Neural progenitor cell (in vitro differentiated cells): ENCODE data around the gene TMEM123. TPM values are rescaled to one million over a fixed set of nuclear protein-coding genes. Genes with fewer than 3 reads are reported as not detected.

ENCODE experiments used
- DNase-seq: peaks from one replicate; pipeline ENCODE4 v3.0.0-alpha.2; 2016; ENCODE audit warnings: low spot score
- H2AFZ ChIP-seq: fragments of 200-600 bp; sonication (generic); replicated peaks from 2 replicates; pipeline ENCODE4 v1.6.1; 2016; ENCODE audit warnings: antibody characterized with exemption
- H3F3A ChIP-seq: fragments of 200-600 bp; sonication (generic); 2 replicates; pipeline ENCODE4 v1.6.1; 2016; ENCODE audit warnings: antibody characterized with exemption, low read depth
- H3K27ac ChIP-seq: fragments of 200-600 bp; sonication (generic); 2 replicates; pipeline ENCODE4 v1.5.1; 2016; ENCODE audit warnings: mild to moderate bottlenecking
- H3K27me3 ChIP-seq: fragments of 200-600 bp; sonication (generic); 2 replicates; pipeline ENCODE4 v1.6.1; 2016; ENCODE audit warnings: mild to moderate bottlenecking, moderate library complexity
- H3K36me3 ChIP-seq: fragments of 200-600 bp; sonication (generic); 2 replicates; pipeline ENCODE4 v1.5.1; 2016
- H3K4me1 ChIP-seq: fragments of 200-600 bp; sonication (generic); 2 replicates; pipeline ENCODE4 v1.6.1; 2016; ENCODE audit warnings: mixed run types
- H3K4me2 ChIP-seq: fragments of 200-600 bp; sonication (generic); 2 replicates; pipeline ENCODE4 v1.6.1; 2016
- H3K4me3 ChIP-seq: fragments of 200-600 bp; sonication (generic); 2 replicates; pipeline ENCODE4 v1.5.1; 2016
- H3K79me2 ChIP-seq: fragments of 200-600 bp; sonication (generic); 2 replicates; pipeline ENCODE4 v1.6.1; 2016; ENCODE audit warnings: low read depth
- H3K9ac ChIP-seq: fragments of 200-600 bp; sonication (generic); 2 replicates; pipeline ENCODE4 v1.6.1; 2016
- H3K9me3 ChIP-seq: fragments of 200-600 bp; sonication (generic); 2 replicates; pipeline ENCODE4 v1.5.1; 2016; ENCODE audit warnings: low read depth
- H4K20me1 ChIP-seq: fragments of 200-600 bp; sonication (generic); 2 replicates; pipeline ENCODE4 v1.6.1; 2016; ENCODE audit warnings: low read depth
- H3K27ac Mint-ChIP-seq: 3 replicates; pipeline ENCODE4 v1.8.0; 2021; ENCODE audit warnings: mixed read lengths
- H3K27me3 Mint-ChIP-seq: 2 replicates; pipeline ENCODE4 v1.8.0; 2022; ENCODE audit warnings: low read depth, mild to moderate bottlenecking, inconsistent platforms, moderate library complexity, mixed read lengths; ENCODE audit not compliant: insufficient read depth
- H3K36me3 Mint-ChIP-seq: 3 replicates; pipeline ENCODE4 v1.8.0; 2021; ENCODE audit warnings: mixed read lengths
- H3K4me1 Mint-ChIP-seq: 3 replicates; pipeline ENCODE4 v1.8.0; 2021; ENCODE audit warnings: mixed read lengths
- H3K4me3 Mint-ChIP-seq: 3 replicates; pipeline ENCODE4 v1.8.0; 2021; ENCODE audit warnings: mild to moderate bottlenecking, moderate library complexity, mixed read lengths
- H3K9me3 Mint-ChIP-seq: 3 replicates; pipeline ENCODE4 v1.8.0; 2020; ENCODE audit warnings: mixed read lengths
- CTCF ChIP-seq: fragments of 200-600 bp; sonication (generic); IDR thresholded peaks from 2 replicates; pipeline ENCODE4 v1.5.1; 2017; ENCODE audit warnings: antibody characterized with exemption, mild to moderate bottlenecking
- EZH2 ChIP-seq: fragments of 200-600 bp; sonication (generic); IDR thresholded peaks from 2 replicates; pipeline ENCODE4 v1.6.1; 2017; ENCODE audit warnings: antibody characterized with exemption, mild to moderate bottlenecking, moderate library complexity
- EZH2phosphoT487 ChIP-seq: fragments of 200-600 bp; sonication (generic); IDR thresholded peaks from 2 replicates; pipeline ENCODE4 v1.6.1; 2017; ENCODE audit warnings: antibody characterized with exemption
- total RNA-seq: library from RNA; depleted of rRNA; stranded (reverse); fragments of >200 nt; gene quantifications from 2 replicates; pipeline ENCODE4 v1.2.3, GENCODE V29; 2015; ENCODE audit warnings: low replicate concordance

Gene TMEM123
- total RNA-seq, 1 donor from 2014 or later, result 230 TPM

- Histone ChIP-seq H3K36me3 (no peaks in the 10 kb centered on the region), H3K9ac (no peak overlapping the region), H3K4me3 (no peak overlapping the region), H2AFZ (no peak overlapping the region), H3K4me2 (no peak overlapping the region), H3K4me1 (no peaks in the 10 kb centered on the region), H3K9me3 (no peaks in the 10 kb centered on the region), H3K27ac (no peak overlapping the region), H3K79me2 (no peaks in the 10 kb centered on the region), H3F3A (no peaks in the 10 kb centered on the region), H3K27me3 (no peaks in the 10 kb centered on the region), H4K20me1 (no peaks in the 10 kb centered on the region)
- Mint-ChIP-seq H3K36me3 (no peaks in the 10 kb centered on the region), H3K27me3 (no peaks in the 10 kb centered on the region), H3K9me3 (no peaks in the 10 kb centered on the region), H3K4me1 (peaks cover 6% of the 10 kb centered on the region), H3K27ac (no peak overlapping the region), H3K4me3 (no peak overlapping the region)
- no peak for DNase-seq
- TF ChIP-seq CTCF, result no peak
- no peak for TF ChIP-seq EZH2
- TF ChIP-seq EZH2phosphoT487, result no peak
Observed at GRCh38 chr11:102494216-102494615, 41.7 kb upstream of the TMEM123 start.

GRCh38 chr11:102493524-102493923 lies 41.0 kb upstream of the TMEM123 start:
- H4K20me1 ChIP-seq, result no peaks in the 10 kb centered on the region
- no peak overlapping the region for H3K9ac ChIP-seq
- H3K27ac Mint-ChIP-seq, result no peak overlapping the region
- H3K9me3 ChIP-seq, result no peaks in the 10 kb centered on the region
- no peak overlapping the region for H3K27ac ChIP-seq
- no peak overlapping the region for H3K4me3 ChIP-seq
- no peaks in the 10 kb centered on the region for H3K36me3 ChIP-seq
- H2AFZ ChIP-seq, result no peak overlapping the region
- H3K27me3 Mint-ChIP-seq, result no peaks in the 10 kb centered on the region
- H3K79me2 ChIP-seq, result no peaks in the 10 kb centered on the region
- no peak overlapping the region for H3K4me3 Mint-ChIP-seq
- TF ChIP-seq CTCF (no peak), EZH2phosphoT487 (no peak), EZH2 (no peak)
- H3K4me1 ChIP-seq, result no peaks in the 10 kb centered on the region
- H3K27me3 ChIP-seq, result no peaks in the 10 kb centered on the region
- H3K36me3 Mint-ChIP-seq, result no peaks in the 10 kb centered on the region
- no peaks in the 10 kb centered on the region for H3K9me3 Mint-ChIP-seq
- H3K4me1 Mint-ChIP-seq, result peaks cover 6% of the 10 kb centered on the region
- no peak for DNase-seq
- H3K4me2 ChIP-seq, result no peak overlapping the region
- no peaks in the 10 kb centered on the region for H3F3A ChIP-seq

GRCh38 chr11:102491969-102492368 lies 39.4 kb upstream of the TMEM123 start:
- DNase-seq, result no peak
- no peak for TF ChIP-seq EZH2phosphoT487
- no peak for TF ChIP-seq CTCF
- TF ChIP-seq EZH2, result no peak
- no peaks in the 10 kb centered on the region for H3K27me3 ChIP-seq
- no peak overlapping the region for H3K9ac ChIP-seq
- no peaks in the 10 kb centered on the region for H3F3A ChIP-seq
- H3K27me3 Mint-ChIP-seq, result no peaks in the 10 kb centered on the region
- no peaks in the 10 kb centered on the region for H3K36me3 Mint-ChIP-seq
- no peaks in the 10 kb centered on the region for H3K4me1 ChIP-seq
- H3K36me3 ChIP-seq, result no peaks in the 10 kb centered on the region
- H3K4me3 Mint-ChIP-seq, result no peak overlapping the region
- H3K4me2 ChIP-seq, result no peak overlapping the region
- no peaks in the 10 kb centered on the region for H3K79me2 ChIP-seq
- no peak overlapping the region for H3K27ac ChIP-seq
- no peak overlapping the region for H2AFZ ChIP-seq
- no peaks in the 10 kb centered on the region for H4K20me1 ChIP-seq
- no peak overlapping the region for H3K4me3 ChIP-seq
- H3K4me1 Mint-ChIP-seq, result peaks cover 6% of the 10 kb centered on the region
- H3K27ac Mint-ChIP-seq, result no peak overlapping the region
- H3K9me3 ChIP-seq, result no peaks in the 10 kb centered on the region
- no peaks in the 10 kb centered on the region for H3K9me3 Mint-ChIP-seq
